Osteocyte (in vitro differentiated cells): ENCODE measurements around the gene MORC3. TPM values are rescaled to one million over a fixed set of nuclear protein-coding genes. Genes with fewer than 3 reads are reported as not detected.

Source experiments
- DNase-seq: peaks from one replicate; pipeline ENCODE4 v3.0.0; 2021; ENCODE audit warnings: mixed read lengths; ENCODE audit not compliant: unreplicated experiment; ENCODE audit errors: extremely low spot score
- H3K27ac Mint-ChIP-seq: one replicate; pipeline ENCODE4 v1.8.0; 2021; ENCODE audit warnings: mild to moderate bottlenecking, mixed read lengths; ENCODE audit not compliant: unreplicated experiment
- H3K27me3 Mint-ChIP-seq: one replicate; pipeline ENCODE4 v1.8.0; 2021; ENCODE audit warnings: mixed read lengths; ENCODE audit not compliant: unreplicated experiment
- H3K36me3 Mint-ChIP-seq: one replicate; pipeline ENCODE4 v1.8.0; 2021; ENCODE audit warnings: mixed read lengths; ENCODE audit not compliant: unreplicated experiment
- H3K4me1 Mint-ChIP-seq: one replicate; pipeline ENCODE4 v1.8.0; 2021; ENCODE audit warnings: mixed read lengths; ENCODE audit not compliant: unreplicated experiment
- H3K4me3 Mint-ChIP-seq: one replicate; pipeline ENCODE4 v1.8.0; 2021; ENCODE audit warnings: mild to moderate bottlenecking, moderate library complexity, mixed read lengths; ENCODE audit not compliant: unreplicated experiment
- H3K9me3 Mint-ChIP-seq: one replicate; pipeline ENCODE4 v1.8.0; 2021; ENCODE audit warnings: mixed read lengths; ENCODE audit not compliant: unreplicated experiment
- CTCF ChIP-seq: fragments of 200-600 bp; sonication (generic); IDR thresholded peaks from 2 replicates; pipeline ENCODE4 v1.5.0; 2021; ENCODE audit warnings: antibody characterized with exemption, mild to moderate bottlenecking, moderate library complexity
- total RNA-seq: library from RNA; stranded (reverse); gene quantifications from 2 replicates; pipeline ENCODE4 v1.2.1, GENCODE V29; 2021

Gene MORC3
- total RNA-seq, 1 donor from 2014 or later: 27.8 TPM

- DNase-seq: no peak
- no peaks in the 10 kb centered on the region for H3K27me3 Mint-ChIP-seq
- no peak overlapping the region for H3K4me3 Mint-ChIP-seq
- H3K9me3 Mint-ChIP-seq: no peaks in the 10 kb centered on the region
- H3K36me3 Mint-ChIP-seq: no peaks in the 10 kb centered on the region
- no peak for TF ChIP-seq CTCF
- H3K4me1 Mint-ChIP-seq: peaks cover 14% of the 10 kb centered on the region
- no peak overlapping the region for H3K27ac Mint-ChIP-seq
These were observed 105.3 kb downstream of the MORC3 start for GRCh38 chr21:36425286-36425685.

Other genes starting within 250 kb of the MORC3 start
- gene CBR3, start 185.1 kb upstream of the MORC3 start, total RNA-seq: 7.5 and 7.9 TPM in 2 replicates
- gene DOP1B, start 163.4 kb upstream of the MORC3 start, total RNA-seq: 14.3 and 16.5 TPM in 2 replicates
- 4.9 and 5.5 TPM in 2 replicates for gene CHAF1B, start 65.2 kb downstream of the MORC3 start, total RNA-seq
- gene CLDN14, start 159.9 kb downstream of the MORC3 start, total RNA-seq: not detected in 2 replicates